NCI-H774 (cell line): ENCODE measurements around the gene PPAN.

Experiments
- DNase-seq: peaks from one replicate; lab custom pipeline; 2025; lab: John Stamatoyannopoulos, UW

PPAN gene

GRCh38 chr19:10106100-10106936 lies at the start of gene PPAN:
PPAN (plus strand) TSS chr19:10106362; CDS start chr19:10106395, 33 bp downstream.
- peak; percentile 96 for DNase-seq

GRCh38 chr19:10061717-10062310 lies 44.3 kb upstream of the PPAN start:
- DNase-seq: no peak

GRCh38 chr19:10068205-10068604 lies 38.0 kb upstream of the PPAN start:
- DNase-seq: no peak

- DNase-seq: no peak
Observed at GRCh38 chr19:10069046-10069445, 37.1 kb upstream of the PPAN start.

- no peak for DNase-seq
Observed at GRCh38 chr19:10070730-10071446, 35.3 kb upstream of the PPAN start.

- no peak for DNase-seq
Observed at GRCh38 chr19:10074153-10074552, 32.0 kb upstream of the PPAN start.

GRCh38 chr19:10076535-10076934 lies 29.6 kb upstream of the PPAN start:
- DNase-seq: no peak

GRCh38 chr19:10078329-10078728 lies 27.8 kb upstream of the PPAN start:
- DNase-seq: no peak

GRCh38 chr19:10079031-10079453 lies 27.1 kb upstream of the PPAN start:
- no peak for DNase-seq

GRCh38 chr19:10083911-10084310 lies 22.3 kb upstream of the PPAN start:
- no peak for DNase-seq

GRCh38 chr19:10084803-10085202 lies 21.4 kb upstream of the PPAN start:
- DNase-seq: no peak

- DNase-seq: peak; percentile 48
Observed at GRCh38 chr19:10085641-10086590, 20.2 kb upstream of the PPAN start, which contains the start of gene SHFL. SHFL (plus strand) TSS chr19:10086317; CDS start chr19:10086428, 111 bp downstream.

GRCh38 chr19:10086591-10087192 lies 19.5 kb upstream of the PPAN start:
- DNase-seq: no peak

GRCh38 chr19:10087296-10088061 lies 18.7 kb upstream of the PPAN start:
- DNase-seq: no peak

GRCh38 chr19:10088949-10089554 lies 17.1 kb upstream of the PPAN start:
- DNase-seq: no peak

- no peak for DNase-seq
Observed at GRCh38 chr19:10089801-10090375, 16.3 kb upstream of the PPAN start.

- no peak for DNase-seq
Observed at GRCh38 chr19:10091370-10091687, 14.8 kb upstream of the PPAN start.

- DNase-seq: no peak
Observed at GRCh38 chr19:10091895-10092641, 14.1 kb upstream of the PPAN start.
